ENCODE measurements around the gene OR2F1. TPM values are rescaled to one million over a fixed set of nuclear protein-coding genes. Genes with fewer than 3 reads are reported as not detected.

Gene OR2F1
- polyA plus RNA-seq, 6 donors from 2014 or later = not detected

- H3K4me1 Mint-ChIP-seq = no peaks in the 10 kb centered on the region
- H3K4me3 Mint-ChIP-seq = no peak overlapping the region
- no peak for DNase-seq
- no peaks in the 10 kb centered on the region for H3K36me3 Mint-ChIP-seq
- peaks cover 0 to 6% (median 0%) of the 10 kb centered on the region in 7 donors for H3K9me3 Mint-ChIP-seq
- peaks cover under 1 to 7% (median 5%) of the 10 kb centered on the region in 3 donors for H3K27me3 Mint-ChIP-seq
- peak overlapping the region in 1 of 6 donors; percentile 45 for H3K27ac Mint-ChIP-seq
- no peak for ATAC-seq (ENCODE audit: low read depth in 2 of 2)
These were observed 19.3 kb downstream of the OR2F1 start for GRCh38 chr7:143973870-143974416.

GRCh38 chr7:143974459-143974858, 19.8 kb downstream of the OR2F1 start:
- Mint-ChIP-seq H3K9me3 (peaks cover 0 to 6% (median 0%) of the 10 kb centered on the region in 7 donors), H3K27me3 (peaks cover 0 to 7% (median 4%) of the 10 kb centered on the region in 3 donors), H3K4me1 (no peaks in the 10 kb centered on the region), H3K27ac (no peak overlapping the region), H3K4me3 (no peak overlapping the region), H3K36me3 (no peaks in the 10 kb centered on the region)
- DNase-seq (no peak), ATAC-seq (ENCODE audit: low read depth in 2 of 2) (no peak)

GRCh38 chr7:143975617-143976016, 21.0 kb downstream of the OR2F1 start:
- ATAC-seq (ENCODE audit: low read depth in 2 of 2) (no peak), DNase-seq (no peak)
- Mint-ChIP-seq H3K9me3 (peaks cover 0 to 6% (median 0%) of the 10 kb centered on the region in 7 donors), H3K36me3 (no peaks in the 10 kb centered on the region), H3K4me3 (no peak overlapping the region), H3K27me3 (peaks cover 0 to 7% (median 0%) of the 10 kb centered on the region in 3 donors), H3K4me1 (no peaks in the 10 kb centered on the region), H3K27ac (no peak overlapping the region)

GRCh38 chr7:143978585-143978984, 23.9 kb downstream of the OR2F1 start:
- Mint-ChIP-seq H3K4me3 (no peak overlapping the region), H3K4me1 (no peaks in the 10 kb centered on the region), H3K27ac (no peak overlapping the region), H3K27me3 (no peaks in the 10 kb centered on the region), H3K36me3 (no peaks in the 10 kb centered on the region), H3K9me3 (peaks cover 0 to 10% (median 0%) of the 10 kb centered on the region in 7 donors)
- DNase-seq = no peak
- ATAC-seq (ENCODE audit: low read depth in 2 of 2) = no peak

- H3K9me3 Mint-ChIP-seq = peaks cover 0 to 10% (median 0%) of the 10 kb centered on the region in 7 donors
- DNase-seq = no peak
- H3K36me3 Mint-ChIP-seq = no peaks in the 10 kb centered on the region
- no peaks in the 10 kb centered on the region for H3K27me3 Mint-ChIP-seq
- no peak overlapping the region for H3K4me3 Mint-ChIP-seq
- no peak overlapping the region for H3K27ac Mint-ChIP-seq
- H3K4me1 Mint-ChIP-seq = no peaks in the 10 kb centered on the region
- no peak for ATAC-seq (ENCODE audit: low read depth in 2 of 2)
These were observed 24.7 kb downstream of the OR2F1 start for GRCh38 chr7:143979359-143979758.

- DNase-seq (no peak), ATAC-seq (ENCODE audit: low read depth in 2 of 2) (no peak)
- H3K36me3 Mint-ChIP-seq = no peaks in the 10 kb centered on the region
- H3K27me3 Mint-ChIP-seq = no peaks in the 10 kb centered on the region
- H3K27ac Mint-ChIP-seq = no peak overlapping the region
- no peaks in the 10 kb centered on the region for H3K4me1 Mint-ChIP-seq
- H3K9me3 Mint-ChIP-seq = peaks cover 0 to 10% (median 0%) of the 10 kb centered on the region in 7 donors
- H3K4me3 Mint-ChIP-seq = no peak overlapping the region
These were observed 25.4 kb downstream of the OR2F1 start for GRCh38 chr7:143979998-143980397.

GRCh38 chr7:143980746-143981510, 26.3 kb downstream of the OR2F1 start:
- Mint-ChIP-seq H3K4me3 (no peak overlapping the region), H3K9me3 (peaks cover 0 to 10% (median 0%) of the 10 kb centered on the region in 7 donors), H3K27ac (no peak overlapping the region), H3K4me1 (no peaks in the 10 kb centered on the region), H3K36me3 (no peaks in the 10 kb centered on the region), H3K27me3 (no peaks in the 10 kb centered on the region)
- no peak for ATAC-seq (ENCODE audit: low read depth in 2 of 2)
- DNase-seq = no peak

- DNase-seq (no peak), ATAC-seq (ENCODE audit: low read depth in 2 of 2) (no peak)
- Mint-ChIP-seq H3K4me1 (no peaks in the 10 kb centered on the region), H3K9me3 (peaks cover 0 to 10% (median 2%) of the 10 kb centered on the region in 7 donors), H3K27me3 (no peaks in the 10 kb centered on the region), H3K36me3 (no peaks in the 10 kb centered on the region), H3K4me3 (no peak overlapping the region), H3K27ac (no peak overlapping the region)
These were observed 29.3 kb downstream of the OR2F1 start for GRCh38 chr7:143983960-143984359.

- peaks cover 0 to 7% (median 0%) of the 10 kb centered on the region in 3 donors for H3K27me3 Mint-ChIP-seq
- no peak overlapping the region for H3K27ac Mint-ChIP-seq
- ATAC-seq (ENCODE audit: low read depth in 2 of 2) (no peak), DNase-seq (no peak)
- H3K4me3 Mint-ChIP-seq = no peak overlapping the region
- H3K36me3 Mint-ChIP-seq = peaks cover 5 to 16% of the 10 kb centered on the region in 2 donors
- H3K4me1 Mint-ChIP-seq = no peaks in the 10 kb centered on the region
- H3K9me3 Mint-ChIP-seq = peaks cover 6 to 19% (median 11%) of the 10 kb centered on the region in 7 donors
These were observed 32.9 kb downstream of the OR2F1 start for GRCh38 chr7:143987513-143987912.

- DNase-seq = no peak
- Mint-ChIP-seq H3K4me3 (no peak overlapping the region), H3K27me3 (peaks cover 0 to 7% (median 0%) of the 10 kb centered on the region in 3 donors), H3K4me1 (no peaks in the 10 kb centered on the region), H3K27ac (no peak overlapping the region), H3K9me3 (peaks cover 6 to 19% (median 11%) of the 10 kb centered on the region in 7 donors), H3K36me3 (peaks cover 5 to 16% of the 10 kb centered on the region in 2 donors)
- no peak for ATAC-seq (ENCODE audit: low read depth in 2 of 2)
These were observed 34.5 kb downstream of the OR2F1 start for GRCh38 chr7:143988976-143989745.

GRCh38 chr7:143992670-143993069, 38.0 kb downstream of the OR2F1 start:
- peaks cover 5 to 16% of the 10 kb centered on the region in 2 donors for H3K36me3 Mint-ChIP-seq
- H3K27me3 Mint-ChIP-seq = peaks cover 6 to 12% (median 7%) of the 10 kb centered on the region in 3 donors
- ATAC-seq (ENCODE audit: low read depth in 2 of 2) (no peak), DNase-seq (no peak)
- H3K4me1 Mint-ChIP-seq = no peaks in the 10 kb centered on the region
- H3K9me3 Mint-ChIP-seq = peaks cover 6 to 19% (median 11%) of the 10 kb centered on the region in 7 donors
- H3K4me3 Mint-ChIP-seq = no peak overlapping the region
- peak overlapping the region in 1 of 6 donors; percentile 5 for H3K27ac Mint-ChIP-seq

- H3K4me3 Mint-ChIP-seq = no peak overlapping the region
- H3K36me3 Mint-ChIP-seq = peaks cover 5 to 16% of the 10 kb centered on the region in 2 donors
- H3K9me3 Mint-ChIP-seq = peaks cover 6 to 19% (median 9%) of the 10 kb centered on the region in 7 donors
- ATAC-seq (ENCODE audit: low read depth in 2 of 2) (no peak), DNase-seq (no peak)
- H3K4me1 Mint-ChIP-seq = no peaks in the 10 kb centered on the region
- peaks cover 6 to 12% (median 7%) of the 10 kb centered on the region in 3 donors for H3K27me3 Mint-ChIP-seq
- no peak overlapping the region for H3K27ac Mint-ChIP-seq
These were observed 39.3 kb downstream of the OR2F1 start for GRCh38 chr7:143993924-143994323.

GRCh38 chr7:144000020-144000419, 45.4 kb downstream of the OR2F1 start, which contains the start of gene OR6B1:
OR6B1 (plus strand) TSS chr7:144000320; CDS start chr7:144003997, 3,677 bp downstream.
- H3K4me1 Mint-ChIP-seq = no peaks in the 10 kb centered on the region
- DNase-seq = no peak
- peaks cover 6 to 15% (median 8%) of the 10 kb centered on the region in 3 donors for H3K27me3 Mint-ChIP-seq
- no peak for ATAC-seq (ENCODE audit: low read depth in 2 of 2)
- peaks cover 0 to 2% (median 0%) of the 10 kb centered on the region in 7 donors for H3K9me3 Mint-ChIP-seq
- no peak within 1 kb of the TSS for H3K27ac Mint-ChIP-seq
- no peaks in the 10 kb centered on the region for H3K36me3 Mint-ChIP-seq
- no peak within 1 kb of the TSS for H3K4me3 Mint-ChIP-seq
